B cell (primary cell): Measurements from ENCODE around the gene SAP130. TPM values are rescaled to one million over a fixed set of nuclear protein-coding genes. Genes with fewer than 3 reads are reported as not detected.

Experiments used
- ATAC-seq: fragments of 200-7000 bp; cut with Tn5 transposase; one replicate; pipeline ENCODE4 v1.10.0; 2021; ENCODE audit warnings: low read depth, mild to moderate bottlenecking, moderate number of reproducible peaks, moderate library complexity
- CTCF ChIA-PET: fragments of 350-600 bp; sonication (Branson Sonifier 250); formaldehyde crosslinking; loops from one replicate; lab custom pipeline; 2021; ENCODE audit warnings: antibody characterized with exemption, inconsistent platforms; lab: Charles Lee
- POLR2A ChIA-PET: fragments of 350-600 bp; sonication (Branson Sonifier 250); formaldehyde crosslinking; loops from one replicate; lab custom pipeline; 2021; ENCODE audit warnings: antibody characterized with exemption; lab: Charles Lee
- DNase-seq: peaks from one replicate; pipeline ENCODE4 v3.0.0; 2013
- H2AFZ ChIP-seq: 2 replicates; pipeline ENCODE4 v1.6.1; 2012; ENCODE audit warnings: mild to moderate bottlenecking, low read depth, low read length; ENCODE audit not compliant: insufficient read depth, poor library complexity, severe bottlenecking
- H3K27ac ChIP-seq, 2 donors: 1 replicate in 1 of 2; 2 replicates in 1 of 2; pipeline ENCODE4 v1.5.1; 2012 to 2013; ENCODE audit warnings: low read length in 2 of 2, mild to moderate bottlenecking in 2 of 2, moderate library complexity in 1 of 2
- H3K27me3 ChIP-seq, 4 experiments: fragments of 200-600 bp in 1 of 4; sonication (generic) in 1 of 4; replicated peaks in 1 of 4; 1 replicate in 2 of 4; 2 replicates in 2 of 4; pipeline versions ENCODE4 v1.6.1 to v1.7.0; 2013 to 2016; ENCODE audit warnings: low read length in 3 of 4, mild to moderate bottlenecking in 2 of 4, mixed read lengths in 1 of 4, moderate library complexity in 1 of 4; ENCODE audit not compliant: insufficient read depth in 4 of 4, control insufficient read depth in 3 of 4; ENCODE audit errors: control extremely low read depth in 1 of 4
- H3K36me3 ChIP-seq, 2 experiments: replicated peaks in 1 of 2; 1 replicate in 1 of 2; 2 replicates in 1 of 2; pipeline versions ENCODE4 v1.6.1 to v1.7.1; 2013; ENCODE audit warnings: low read length in 1 of 2; ENCODE audit not compliant: insufficient read depth in 2 of 2, control insufficient read depth in 1 of 2; ENCODE audit errors: control extremely low read depth in 1 of 2, extremely low read depth in 1 of 2
- H3K4me1 ChIP-seq, 2 donors: fragments of 200-600 bp in 1 of 2; sonication (generic) in 1 of 2; 1 replicate in 1 of 2; 2 replicates in 1 of 2; pipeline versions ENCODE4 v1.5.1 to v1.6.1; 2013 to 2017; ENCODE audit warnings: low read length in 2 of 2; ENCODE audit not compliant: control insufficient read depth in 2 of 2, insufficient read depth in 2 of 2
- H3K4me2 ChIP-seq: replicated peaks from 2 replicates; pipeline ENCODE3; 2012; ENCODE audit warnings: mild to moderate bottlenecking, low read depth, low read length; ENCODE audit not compliant: poor library complexity, severe bottlenecking
- H3K4me3 ChIP-seq, 5 experiments: fragments of 200-600 bp in 1 of 5; sonication (generic) in 1 of 5; 1 replicate in 3 of 5; 2 replicates in 2 of 5; pipeline versions ENCODE4 v1.5.1 to v1.7.0; 2011 to 2016; ENCODE audit warnings: low read length in 4 of 5, mild to moderate bottlenecking in 4 of 5, low read depth in 2 of 5, control low read depth in 1 of 5, moderate library complexity in 1 of 5; ENCODE audit not compliant: insufficient read depth in 1 of 5; ENCODE audit errors: control extremely low read depth in 1 of 5, extremely low read depth in 1 of 5
- H3K79me2 ChIP-seq: fragments of 200-600 bp; sonication (generic); one replicate; pipeline ENCODE4 v1.6.0; 2016; ENCODE audit warnings: low read length; ENCODE audit not compliant: control insufficient read depth, insufficient read depth
- H3K9ac ChIP-seq: fragments of 200-600 bp; sonication (generic); 2 replicates; pipeline ENCODE4 v1.6.1; 2017; ENCODE audit warnings: mild to moderate bottlenecking, low read length, moderate library complexity
- H3K9me3 ChIP-seq, 3 donors: one replicate each; pipeline versions ENCODE4 v1.6.1 to v1.7.1; 2013; ENCODE audit warnings: low read length in 2 of 3; ENCODE audit not compliant: control insufficient read depth in 2 of 3, insufficient read depth in 1 of 3; ENCODE audit errors: control extremely low read depth in 1 of 3
- H4K20me1 ChIP-seq: 2 replicates; pipeline ENCODE4 v1.6.0; 2012; ENCODE audit warnings: mild to moderate bottlenecking, low read length; ENCODE audit not compliant: insufficient read depth, control insufficient read depth, poor library complexity, severe bottlenecking
- H3K27ac Mint-ChIP-seq: one replicate; pipeline ENCODE4 v1.8.0; 2021; ENCODE audit warnings: mixed read lengths
- H3K27me3 Mint-ChIP-seq: one replicate; pipeline ENCODE4 v1.8.0; 2021; ENCODE audit warnings: mixed read lengths
- H3K4me1 Mint-ChIP-seq: one replicate; pipeline ENCODE4 v1.8.0; 2021; ENCODE audit warnings: mixed read lengths
- H3K4me3 Mint-ChIP-seq: one replicate; pipeline ENCODE4 v1.8.0; 2021; ENCODE audit warnings: mixed read lengths
- H3K9me3 Mint-ChIP-seq: one replicate; pipeline ENCODE4 v1.8.0; 2022; ENCODE audit warnings: mixed read lengths; ENCODE audit not compliant: insufficient read depth
- CTCF ChIP-seq: fragments of 200-600 bp; IDR thresholded peaks from one replicate; pipeline ENCODE4 v1.8.0; 2022; ENCODE audit warnings: antibody characterized with exemption, mild to moderate bottlenecking
- EZH2 ChIP-seq: IDR thresholded peaks from 2 replicates; pipeline ENCODE4 v1.6.1; 2012; ENCODE audit warnings: borderline replicate concordance, low read depth, mild to moderate bottlenecking, moderate library complexity, low read length; ENCODE audit not compliant: insufficient read depth, poor library complexity, severe bottlenecking
- WGBS: methylation state at CpG from one replicate; pipeline ENCODE4 v1.1.5; 2013; ENCODE audit warnings: missing lambda C conversion rate; ENCODE audit not compliant: insufficient coverage; 5-methylcytosine and 5-hydroxymethylcytosine counted together
- intact Hi-C: fragments of 100-400 bp; cut with micrococcal nuclease; formaldehyde crosslinking; loops from one replicate; pipeline ENCODE4 v1.10.0; 2022
- polyA plus RNA-seq: library from polyadenylated mRNA; depleted of rRNA; stranded (reverse); fragments of >200 nt; gene quantifications from 2 replicates; pipeline ENCODE4 v1.2.3, GENCODE V29; 2012
- total RNA-seq, 2 donors: library from RNA; stranded (reverse); fragments of 120-200 nt in 1 of 2; gene quantifications; 1 replicate in 1 of 2; 2 replicates in 1 of 2; pipeline versions ENCODE4 v1.2.3 to v1.2.4, GENCODE V29; 2013 to 2022

The SAP130 gene
- total and polyA plus RNA-seq, 2 donors (not counting 1 experiment from before 2014, with no cell fraction given) = 13.4 to 40.1 TPM

GRCh38 chr2:128040166-128040771 lies 12.4 kb upstream of the SAP130 start:
- POLR2A ChIA-PET = no interaction called here
- Histone ChIP-seq H3K79me2 (no peaks in the 10 kb centered on the region), H3K4me3 (no peak overlapping the region), H3K27me3 (peaks cover 0 to 14% (median 1%) of the 10 kb centered on the region in 4 experiments), H4K20me1 (no peaks in the 10 kb centered on the region), H3K9ac (no peak overlapping the region), H3K36me3 (no peaks in the 10 kb centered on the region), H2AFZ (no peak overlapping the region), H3K4me1 (no peaks in the 10 kb centered on the region), H3K27ac (no peak overlapping the region), H3K9me3 (peaks cover 6 to 40% (median 37%) of the 10 kb centered on the region in 3 donors), H3K4me2 (no peak overlapping the region)
- 94% methylated on average over 6 of the region's 8 CpGs for WGBS
- Mint-ChIP-seq H3K4me3 (no peak overlapping the region), H3K9me3 (peaks cover 7% of the 10 kb centered on the region), H3K27ac (no peak overlapping the region), H3K4me1 (no peaks in the 10 kb centered on the region), H3K27me3 (peaks cover 32% of the 10 kb centered on the region)
- CTCF ChIA-PET = no interaction called here
- TF ChIP-seq CTCF (no peak), EZH2 (no peak)
- ATAC-seq (no peak), DNase-seq (no peak)
- intact Hi-C loops = no loop called here

- Histone ChIP-seq H3K9ac (no peak overlapping the region), H3K4me3 (no peak overlapping the region), H2AFZ (no peak overlapping the region), H3K9me3 (peaks cover 6 to 40% (median 37%) of the 10 kb centered on the region in 3 donors), H3K27me3 (peaks cover 0 to 14% (median 1%) of the 10 kb centered on the region in 4 experiments), H3K27ac (no peak overlapping the region), H4K20me1 (no peaks in the 10 kb centered on the region), H3K36me3 (no peaks in the 10 kb centered on the region), H3K79me2 (no peaks in the 10 kb centered on the region), H3K4me2 (no peak overlapping the region), H3K4me1 (no peaks in the 10 kb centered on the region)
- no peak for DNase-seq
- ChIA-PET POLR2A (no interaction called here), CTCF (no interaction called here)
- no peak for ATAC-seq
- Mint-ChIP-seq H3K27me3 (peaks cover 32% of the 10 kb centered on the region), H3K27ac (no peak overlapping the region), H3K4me3 (no peak overlapping the region), H3K4me1 (no peaks in the 10 kb centered on the region), H3K9me3 (peaks cover 7% of the 10 kb centered on the region)
- intact Hi-C loops = no loop called here
- WGBS = 96% methylated on average over 8 of the region's 9 CpGs
- no peak for TF ChIP-seq EZH2
- no peak for TF ChIP-seq CTCF
Observed at GRCh38 chr2:128039535-128039934, 11.7 kb upstream of the SAP130 start.
